GM19328 (cell line): Measurements from ENCODE around the gene SEPTIN11.

ENCODE experiments used
- ATAC-seq: cut with Tn5 transposase; IDR thresholded peaks from one replicate; pipeline ENCODE4 v1.9.1; 2021; ENCODE audit warnings: mild to moderate bottlenecking, moderate library complexity; ENCODE audit not compliant: unreplicated experiment

SEPTIN11 gene

DNA sequence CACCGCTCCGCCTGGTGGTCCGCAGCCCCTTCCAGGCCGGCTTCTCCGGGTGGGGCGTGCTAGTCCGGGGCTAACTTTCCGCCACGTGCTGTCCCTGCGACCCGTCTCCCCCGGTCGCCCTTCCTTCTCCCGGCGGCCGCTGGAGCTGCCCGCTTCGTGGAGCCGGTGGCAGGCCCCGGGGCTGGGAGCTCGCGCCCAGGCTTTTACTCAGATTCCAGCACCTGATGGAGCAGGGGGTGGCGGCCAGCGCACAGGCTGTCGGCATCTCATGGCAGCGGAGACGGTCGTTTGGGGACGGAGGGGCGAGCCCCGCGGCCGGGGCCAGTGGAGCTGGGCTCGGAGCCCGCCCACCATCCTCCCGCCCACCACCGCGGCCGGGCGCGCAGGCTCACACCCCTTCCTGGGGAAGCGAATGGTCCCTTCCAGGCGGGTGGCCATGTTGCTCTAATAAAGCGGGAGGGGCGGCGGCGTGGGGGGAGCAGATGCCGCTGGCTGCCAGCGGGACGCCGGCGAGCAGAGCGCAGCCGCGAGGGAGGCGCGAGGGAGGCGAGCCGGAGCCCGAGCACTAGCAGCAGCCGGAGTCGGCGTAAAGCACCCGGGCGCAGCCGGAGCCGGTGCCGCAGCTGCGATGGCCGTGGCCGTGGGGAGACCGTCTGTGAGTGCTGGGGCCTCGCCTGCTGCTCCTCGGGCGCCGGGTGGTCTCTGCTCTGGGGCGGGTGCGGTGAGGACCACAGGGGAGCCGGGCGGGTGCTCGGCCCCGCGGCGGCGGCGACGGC is at the start of gene SEPTIN11:
Gene SEPTIN11, plus strand, starts transcription at position 477 of the 776 bp plus-strand sequence. Its CDS starts 152 bp downstream, at position 629.
- peak; percentile 61 for ATAC-seq

DNA sequence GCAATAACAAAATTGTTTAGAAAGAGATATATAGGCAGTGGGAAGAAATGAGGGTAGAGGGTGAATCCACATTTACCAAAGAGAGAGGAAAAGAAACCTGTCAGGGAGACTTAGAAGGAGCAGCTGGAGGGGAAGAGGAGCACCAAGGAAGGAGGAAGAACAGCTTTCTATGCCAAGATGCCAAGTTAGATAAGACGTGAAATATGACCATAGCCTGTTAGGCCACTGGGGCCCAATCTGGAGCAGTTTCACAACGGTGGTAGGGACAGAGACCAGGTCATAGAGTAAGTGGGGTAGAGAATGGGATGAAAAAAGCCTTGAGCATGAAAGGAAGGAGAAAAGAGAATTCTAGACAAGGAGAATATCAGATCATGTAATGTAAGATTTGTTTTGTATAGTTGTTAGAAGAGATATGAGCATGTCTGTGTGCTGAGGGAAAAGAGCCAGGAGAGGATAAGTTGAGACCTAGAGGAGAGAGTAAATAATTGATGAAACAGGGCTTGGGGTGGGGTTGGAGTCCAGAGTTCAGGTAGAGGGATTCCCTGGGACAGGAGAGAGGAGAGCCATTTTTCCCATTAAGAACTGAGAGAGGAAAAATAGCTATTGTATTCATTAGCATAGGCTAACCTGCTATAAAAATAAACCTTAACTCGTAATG is 47.2 kb upstream of the SEPTIN11 start:
- ATAC-seq: no peak

DNA sequence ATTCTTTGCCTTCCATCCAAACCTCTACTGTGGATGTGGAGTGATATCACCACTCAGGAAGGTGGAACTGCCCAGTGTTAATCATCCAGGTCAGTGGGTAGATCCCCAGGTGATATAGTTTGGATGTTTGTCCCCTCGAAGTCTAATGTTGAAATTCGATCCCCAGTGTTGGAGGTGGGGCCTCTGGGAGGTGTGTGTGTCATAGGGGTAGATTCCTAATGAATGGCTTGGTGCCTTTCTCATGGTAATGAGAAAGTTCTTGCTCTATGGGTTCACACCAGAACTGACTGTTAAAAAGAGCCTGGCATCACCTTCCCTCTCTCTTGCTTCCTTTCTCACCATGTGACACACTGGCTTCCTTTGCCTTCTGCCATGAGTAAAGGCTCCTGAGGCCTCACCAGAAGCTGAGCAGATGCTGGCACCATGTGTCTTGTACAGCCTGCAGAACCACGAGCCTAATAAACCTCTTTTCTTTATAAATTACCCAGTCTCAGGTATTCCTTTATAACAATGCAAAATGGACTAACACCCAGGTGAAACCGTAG is 44.8 kb upstream of the SEPTIN11 start:
- ATAC-seq: no peak

DNA sequence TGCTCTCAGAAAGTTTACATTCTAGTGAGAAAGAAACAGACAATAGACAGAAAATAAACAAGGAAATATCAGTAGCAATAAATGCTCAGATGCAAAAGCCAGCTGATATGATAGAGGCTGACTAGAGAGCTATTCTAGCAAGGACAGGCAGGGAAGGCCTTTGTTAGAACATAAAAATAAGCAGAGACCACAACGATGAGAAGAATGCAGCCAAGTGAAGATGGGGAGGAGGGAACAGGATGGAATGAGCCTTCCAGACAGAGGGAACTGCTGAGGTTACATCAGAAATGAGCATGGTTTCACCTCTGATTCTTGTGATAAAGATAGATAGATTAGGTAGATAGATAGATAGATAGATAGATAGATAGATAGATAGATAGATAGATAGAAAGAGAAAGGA is 44.0 kb upstream of the SEPTIN11 start:
- ATAC-seq: no peak

DNA sequence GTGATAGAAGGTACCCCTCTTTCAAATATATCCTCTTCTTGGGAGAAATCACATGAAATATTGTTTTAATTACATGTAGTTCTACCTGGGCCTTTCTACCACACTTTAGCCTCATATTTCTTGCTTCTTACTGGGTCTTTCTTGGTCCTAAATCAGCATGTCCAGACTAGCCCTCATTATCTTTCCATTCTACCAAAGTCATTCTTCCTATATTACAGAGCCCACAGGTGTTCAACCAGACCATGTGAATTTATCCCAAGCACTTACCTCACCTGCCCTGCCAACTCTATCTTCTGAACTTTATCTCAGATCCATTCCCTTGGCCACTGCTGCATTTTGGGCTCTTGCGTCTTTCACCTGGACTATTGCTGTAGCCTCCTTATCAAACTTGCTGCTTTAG is 39.8 kb upstream of the SEPTIN11 start:
- no peak for ATAC-seq

DNA sequence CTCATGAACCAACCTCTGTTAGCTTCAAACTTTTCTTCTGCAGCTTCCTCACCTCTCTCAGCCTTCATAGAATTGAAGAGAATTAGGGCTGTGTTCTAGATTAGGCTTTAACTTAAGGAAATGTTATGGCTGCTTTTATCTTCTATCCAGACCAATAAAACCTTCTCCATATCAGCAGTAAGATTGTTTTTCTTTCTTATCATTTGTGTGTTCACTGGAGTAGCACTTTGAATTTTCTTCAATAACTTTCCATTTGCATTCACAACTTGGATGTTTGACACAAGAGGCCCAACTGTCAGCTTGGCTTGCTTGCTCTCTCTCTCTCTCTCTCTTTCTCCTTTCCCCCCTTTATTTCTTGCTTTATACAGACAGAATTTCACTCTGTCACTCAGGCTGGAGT is 28.8 kb upstream of the SEPTIN11 start:
- no peak for ATAC-seq

DNA sequence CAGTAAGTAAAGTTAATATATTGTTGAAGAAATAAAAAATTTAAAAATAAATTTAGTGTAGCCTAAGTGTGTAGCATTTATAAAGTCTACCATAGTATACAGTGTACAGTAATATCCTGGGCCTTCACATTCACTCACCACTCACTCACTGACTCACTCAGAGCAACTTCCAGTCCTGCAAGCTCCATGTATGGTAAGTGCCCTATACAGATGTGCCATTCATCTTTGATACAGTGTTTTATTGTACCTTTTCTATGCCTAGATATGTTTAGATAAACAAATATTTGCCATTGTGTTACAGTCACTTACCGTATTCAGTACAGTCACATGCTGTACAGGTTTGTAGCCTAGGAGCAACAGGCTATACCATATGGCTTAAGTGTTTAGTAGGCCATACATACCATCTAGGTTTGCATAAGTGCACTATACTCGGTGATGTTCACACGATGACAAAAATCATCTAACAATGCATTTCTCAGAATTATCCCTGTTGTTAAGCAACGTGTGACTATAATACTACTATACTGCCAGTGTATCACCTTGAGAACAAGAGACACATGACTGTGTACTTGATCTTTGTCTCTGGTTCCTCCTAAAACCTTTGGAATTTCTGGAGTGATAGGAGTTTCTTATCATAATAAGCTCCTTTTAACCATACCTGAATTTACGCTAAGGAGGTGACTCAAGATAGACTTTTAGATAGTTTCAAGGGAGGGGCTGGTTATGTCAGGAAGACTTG is 25.8 kb upstream of the SEPTIN11 start:
- no peak for ATAC-seq

DNA sequence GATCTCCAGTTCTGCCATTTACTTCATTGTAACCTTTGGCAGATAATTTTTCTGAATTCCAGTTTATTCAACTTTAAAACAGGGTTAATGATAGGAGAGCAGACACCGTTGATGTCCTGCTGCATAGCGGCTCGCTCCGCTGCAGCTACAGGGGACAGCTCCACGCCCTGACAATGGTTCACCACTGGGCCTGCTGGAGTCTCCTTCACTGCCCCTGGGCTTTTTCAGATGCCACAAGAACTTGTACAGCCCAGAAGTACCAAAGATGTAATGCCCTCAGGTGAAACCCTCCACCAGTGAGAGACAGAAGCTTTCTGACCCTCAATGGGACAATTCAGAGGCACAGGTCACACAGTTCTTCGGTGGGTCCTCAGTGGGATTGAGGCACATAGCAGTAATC is 22.7 kb upstream of the SEPTIN11 start:
- ATAC-seq: no peak

DNA sequence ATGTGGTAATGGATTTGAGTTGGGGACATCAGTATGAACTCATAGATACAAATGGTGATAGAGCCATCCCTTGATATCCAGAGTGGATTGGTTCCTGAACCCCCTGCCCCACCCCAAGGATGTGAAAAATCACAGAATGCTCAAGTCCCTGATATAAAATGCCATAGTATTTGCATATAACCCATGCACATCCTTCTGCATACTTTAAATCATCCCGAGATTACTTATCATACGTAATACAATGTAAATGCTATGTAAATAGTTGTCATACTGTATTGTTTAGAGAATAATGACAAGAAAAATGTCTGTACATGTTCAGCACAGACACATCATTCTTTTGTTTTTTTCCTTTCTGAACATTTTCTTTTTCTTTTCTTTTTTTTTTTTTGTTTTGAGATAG is 18.9 kb upstream of the SEPTIN11 start:
- no peak for ATAC-seq

DNA sequence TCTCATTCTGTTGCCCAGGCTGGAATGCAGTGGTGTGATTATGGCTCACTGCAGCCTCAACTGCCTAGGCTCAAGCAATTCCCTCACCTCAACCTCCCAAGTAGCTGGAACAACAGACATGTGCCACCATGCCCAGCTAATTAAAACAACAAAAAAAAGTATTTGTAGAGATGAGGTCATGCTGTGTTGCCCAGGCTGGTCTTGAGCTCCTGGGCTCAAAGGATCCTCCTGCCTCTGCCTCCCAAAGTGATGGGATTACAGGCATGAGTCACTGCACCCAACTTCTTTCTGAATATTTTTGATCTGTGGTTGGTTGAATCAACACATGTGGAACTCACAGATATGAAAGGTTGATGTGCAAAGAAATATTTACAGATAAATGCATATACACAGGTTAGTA is 18.5 kb upstream of the SEPTIN11 start:
- no peak for ATAC-seq

DNA sequence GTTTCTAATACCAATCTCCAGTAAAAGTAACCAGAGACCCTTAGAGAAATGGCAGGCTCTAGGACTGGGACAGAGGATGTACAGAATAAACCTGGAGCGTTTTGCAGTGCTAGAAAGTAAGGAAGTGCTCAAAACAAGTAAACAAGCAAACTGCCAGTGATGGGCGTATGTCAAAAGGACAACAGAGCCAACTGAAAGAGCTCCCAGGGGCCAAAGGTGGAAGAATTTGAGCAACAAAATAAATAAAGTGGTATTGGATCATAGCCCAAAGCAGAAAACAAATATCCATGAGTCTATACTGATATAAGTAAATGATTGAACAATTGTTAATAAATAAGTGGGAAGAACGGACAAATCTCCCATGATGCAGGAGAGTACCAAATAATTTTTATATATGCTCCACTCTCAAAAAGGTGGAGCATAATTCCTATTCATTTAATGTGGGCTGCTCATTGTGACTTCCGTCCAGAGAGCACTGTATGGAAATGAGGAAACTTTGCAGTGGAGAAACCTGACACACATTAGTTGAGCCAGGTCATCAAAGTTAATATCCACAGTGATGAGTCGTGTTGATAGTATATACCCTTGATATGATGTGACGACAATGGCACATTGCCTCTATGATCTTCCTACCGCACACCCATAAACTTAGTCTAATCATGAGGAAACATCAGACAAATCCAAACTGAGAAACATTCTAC is 17.8 kb upstream of the SEPTIN11 start:
- ATAC-seq: no peak

DNA sequence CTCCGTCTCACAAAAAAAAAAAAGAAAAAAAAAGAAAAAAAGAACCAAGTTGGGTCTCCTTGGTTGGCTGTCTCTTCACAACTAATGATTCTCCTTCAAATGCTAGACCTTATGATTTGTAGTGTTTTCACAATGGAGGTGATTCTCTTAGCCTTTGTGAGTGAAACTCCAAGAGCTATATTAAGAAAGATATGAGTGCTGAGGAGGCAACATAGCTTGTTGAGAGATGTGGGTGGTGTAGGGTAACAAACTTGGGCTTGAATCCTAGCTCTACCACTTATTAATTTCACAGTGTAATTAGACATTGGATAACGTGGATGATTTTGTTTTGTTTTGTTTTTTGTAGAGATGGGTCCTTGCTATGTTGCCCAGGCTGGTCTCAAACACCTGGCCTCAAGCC is 10.4 kb upstream of the SEPTIN11 start:
- ATAC-seq: no peak

DNA sequence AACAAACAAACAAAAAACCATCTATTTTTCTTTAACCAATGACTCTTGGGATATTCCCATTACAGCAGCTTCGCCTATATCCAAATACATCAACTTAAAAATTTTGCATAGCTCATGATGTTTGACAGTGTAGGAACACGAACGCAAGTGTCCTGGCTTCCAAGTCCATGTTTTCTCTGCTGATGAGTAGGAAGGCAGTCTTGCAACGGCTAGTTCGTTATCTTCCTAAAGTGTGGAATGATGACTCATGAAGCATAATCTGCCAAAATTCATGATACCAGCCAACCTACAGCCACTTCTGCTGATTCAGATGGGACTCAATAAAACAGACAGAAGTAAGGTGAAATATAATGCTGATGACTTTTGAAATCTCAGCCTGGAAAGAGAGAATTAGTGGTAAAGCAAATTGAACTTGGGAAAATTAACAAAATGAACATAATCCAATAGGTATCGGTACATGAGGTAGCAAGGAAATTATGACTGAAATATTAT is 6.4 kb upstream of the SEPTIN11 start:
- ATAC-seq: no peak

DNA sequence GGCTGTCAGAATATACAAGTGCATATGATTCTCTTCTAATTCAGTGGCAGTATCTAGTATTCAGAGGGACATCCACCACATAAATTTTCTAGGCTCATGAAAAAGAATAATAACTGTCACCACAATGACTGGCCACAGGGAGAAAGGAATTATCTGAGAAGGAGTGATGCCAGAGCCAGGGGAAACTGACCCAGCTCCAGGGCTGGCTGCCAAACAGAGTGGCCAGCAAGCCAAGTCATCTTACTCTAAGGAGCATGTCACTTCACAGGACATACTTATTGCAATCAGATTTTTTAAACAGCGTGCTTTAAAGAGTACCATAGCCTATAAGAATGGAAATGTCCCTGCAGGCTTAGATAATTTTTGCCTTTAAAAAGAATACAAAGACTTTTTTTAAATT is 5.8 kb upstream of the SEPTIN11 start:
- ATAC-seq: no peak

DNA sequence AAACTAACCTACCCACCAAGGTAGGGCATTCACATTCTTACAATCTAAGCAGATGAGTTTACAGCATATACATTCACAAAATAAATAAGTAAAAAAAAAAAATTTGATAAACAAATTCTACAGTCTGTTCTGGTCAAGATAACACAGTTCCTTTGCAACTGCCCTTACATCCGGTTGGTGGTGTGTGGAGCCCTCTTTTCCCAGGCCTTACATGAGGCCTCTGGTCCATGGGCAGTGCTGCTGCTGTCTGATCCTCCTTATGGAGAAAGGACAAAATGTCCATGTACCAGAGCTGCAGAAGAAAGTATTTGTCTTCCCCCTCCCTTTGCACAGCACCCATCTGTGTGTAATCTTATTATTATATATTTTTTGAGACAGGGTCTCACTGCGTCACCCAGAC is 2.2 kb upstream of the SEPTIN11 start:
- ATAC-seq: no peak

DNA sequence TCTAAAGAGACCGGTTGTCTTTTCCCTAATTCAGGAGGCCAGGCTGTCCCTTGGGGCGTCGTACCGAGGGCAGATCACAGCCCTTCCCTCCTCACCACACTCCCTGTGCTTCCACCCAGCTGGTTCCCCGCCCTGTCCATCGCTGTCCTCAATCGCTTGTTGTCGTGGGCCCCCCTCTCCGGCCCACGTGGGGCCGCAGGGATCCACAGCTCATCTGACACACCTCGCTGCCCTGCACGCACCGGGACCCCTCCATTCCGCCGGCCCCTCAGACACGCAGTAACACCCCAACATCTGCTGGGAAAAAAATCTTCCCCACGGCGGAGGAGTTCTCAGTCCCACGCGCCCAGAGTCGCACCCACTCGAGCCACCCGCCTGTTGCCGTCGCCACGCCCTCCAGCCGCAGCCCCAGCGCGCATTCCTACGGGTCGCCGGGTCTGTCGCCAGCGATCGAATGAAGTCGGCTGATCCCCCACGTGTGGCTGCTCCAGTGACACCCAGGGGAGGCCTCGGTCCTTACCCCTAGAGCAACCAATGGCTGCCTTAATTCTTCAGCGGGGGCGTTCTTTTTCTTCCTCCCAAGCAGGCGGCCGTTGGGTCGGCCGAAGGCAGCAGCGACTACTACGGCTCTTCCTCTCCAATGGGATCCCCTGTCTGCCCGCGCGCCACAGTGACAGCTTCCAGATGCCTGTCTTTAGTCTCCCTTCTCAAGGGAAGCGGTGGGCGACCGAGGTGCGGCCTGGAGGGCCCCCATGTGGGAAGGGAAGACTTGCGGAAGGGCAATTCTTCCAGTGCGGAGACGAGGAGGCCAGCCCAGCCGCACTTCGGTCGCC is 893 bp upstream of the SEPTIN11 start:
- ATAC-seq: peak; percentile 43

DNA sequence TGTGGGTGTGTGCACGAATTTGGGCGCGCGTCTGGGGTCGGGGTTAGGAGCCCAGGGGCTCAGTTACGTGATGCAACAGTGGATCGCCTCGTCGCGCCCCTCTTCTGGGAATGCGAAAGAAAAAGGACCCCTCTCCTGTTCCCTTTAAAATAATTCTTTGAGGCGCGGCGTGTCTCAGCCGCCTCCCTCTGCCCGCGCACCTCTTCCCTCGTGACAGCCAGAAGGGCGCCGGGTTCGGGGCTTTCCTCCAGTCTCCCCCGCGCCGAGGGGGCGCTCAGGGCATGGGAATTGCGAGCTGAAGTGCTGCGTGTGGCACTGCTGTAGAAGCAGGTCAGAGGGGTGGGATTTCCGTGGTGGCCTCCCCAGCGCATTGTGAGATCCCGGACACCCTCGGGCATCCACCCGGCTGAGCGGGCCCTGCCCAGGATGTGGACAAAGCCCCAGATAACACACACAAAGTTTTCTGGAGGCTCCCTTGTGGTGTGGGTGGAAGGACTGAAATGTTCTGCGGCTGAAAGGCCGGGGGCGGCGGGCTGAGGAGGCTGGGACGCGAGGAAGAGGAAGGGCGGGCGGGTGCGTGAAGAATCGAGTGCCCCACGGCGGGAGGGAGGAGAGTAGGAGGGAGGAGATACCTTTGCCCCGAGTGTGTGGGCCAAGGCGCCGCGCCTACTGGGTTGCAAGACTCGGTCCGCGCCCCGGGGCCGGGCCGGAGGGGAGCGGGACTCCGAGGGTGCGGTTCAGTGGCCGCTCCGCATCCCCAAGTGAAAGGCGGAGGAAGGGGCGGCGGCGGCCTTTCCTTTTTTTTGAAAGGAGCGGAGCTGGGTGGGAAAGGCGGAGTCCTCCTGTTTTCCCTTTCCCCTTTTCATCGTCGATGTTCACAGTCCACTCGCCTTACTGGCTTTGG is 752 bp downstream of the SEPTIN11 start:
- ATAC-seq: peak; percentile 18

DNA sequence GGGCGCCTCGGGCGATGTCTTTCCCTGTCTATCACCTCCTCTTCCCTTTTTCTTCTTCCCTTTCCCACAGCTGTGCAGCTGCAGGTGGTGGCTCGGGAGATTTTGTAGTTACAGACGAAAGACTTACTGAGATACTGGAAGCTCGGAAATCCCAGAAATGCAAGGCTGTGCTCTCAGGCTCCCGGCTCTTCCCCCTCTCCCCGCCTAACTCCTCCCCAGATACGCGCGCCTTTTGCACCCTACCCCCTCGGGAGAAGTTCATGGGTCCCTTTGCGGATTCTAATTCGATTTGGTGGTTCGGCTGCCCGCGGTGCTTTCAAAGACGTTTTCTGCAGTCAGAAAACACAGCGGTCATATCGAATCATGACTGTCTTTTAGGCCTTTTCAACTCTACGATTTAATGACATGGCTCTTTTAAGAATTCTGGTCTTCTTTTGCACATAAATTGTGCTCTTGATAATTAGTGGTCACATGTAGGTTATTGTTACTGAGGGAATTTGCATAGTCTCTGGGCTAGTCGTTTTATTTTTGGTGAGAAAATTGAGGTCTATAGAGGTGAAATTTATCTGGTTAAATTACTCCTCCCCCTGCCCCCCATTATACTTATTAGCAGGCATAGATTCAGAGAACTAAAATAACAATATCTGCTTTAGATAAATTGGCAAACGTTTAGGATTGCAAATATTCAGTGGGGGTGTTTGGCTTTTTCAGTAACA is 1.6 kb downstream of the SEPTIN11 start:
- no peak for ATAC-seq
